SH-SY5Y (cell line): Measurements from ENCODE around the gene ADGRG1.

Source experiments
- GATA2 ChIP-seq: IDR thresholded peaks from 2 replicates; pipeline ENCODE4 v1.6.1; 2011; ENCODE audit warnings: mild to moderate bottlenecking, low read depth, low read length
- GATA3 ChIP-seq: IDR thresholded peaks from 2 replicates; pipeline ENCODE4 v1.6.1; 2011; ENCODE audit warnings: low read depth, mild to moderate bottlenecking, low read length, moderate library complexity

DNA sequence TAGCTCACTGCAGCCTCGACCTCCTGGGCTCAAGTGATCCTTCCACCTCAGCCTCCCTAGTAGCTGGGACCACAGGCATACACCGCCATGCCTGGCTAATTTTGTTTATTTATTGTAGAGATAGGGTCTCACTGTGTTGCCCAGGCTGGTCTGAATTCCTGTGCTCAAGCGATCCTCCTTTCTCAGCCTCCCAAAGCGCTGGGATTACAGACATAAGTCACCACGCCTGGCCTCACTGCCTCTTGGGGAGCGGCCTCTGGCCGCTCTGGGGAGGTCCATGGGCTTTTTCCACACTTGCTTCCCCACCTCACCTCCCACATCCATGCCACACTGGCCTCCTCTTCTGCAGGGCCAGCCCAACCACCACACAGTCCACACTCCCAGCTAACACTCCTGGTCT, 21.4 kb downstream of the ADGRG1 start:
- TF ChIP-seq GATA2 (no peak), GATA3 (no peak)
